GM19025 (cell line): ENCODE results near the gene ALOX5AP.
A peak's percentile ranks its signal among the peaks of the same experiment; 100 is the strongest.
"Not testable (repeated sequence)": the region's sequence is repeated elsewhere in the genome, so short reads cannot be mapped to it uniquely, and the experiment has no call there.

Experiments used
- ATAC-seq: cut with Tn5 transposase; IDR thresholded peaks from one replicate; pipeline ENCODE4 v1.9.1; 2021; ENCODE audit warnings: mild to moderate bottlenecking, low read depth, moderate library complexity; ENCODE audit not compliant: unreplicated experiment

Gene ALOX5AP

GRCh38 chr13:30735872-30736175 is 481 bp downstream of the ALOX5AP start:
- ATAC-seq, result no peak

GRCh38 chr13:30736461-30737320 is 1.3 kb downstream of the ALOX5AP start:
- no peak for ATAC-seq

GRCh38 chr13:30737511-30738337 is 2.4 kb downstream of the ALOX5AP start:
- no peak for ATAC-seq

- ATAC-seq, result no peak
Measured at GRCh38 chr13:30738526-30739236, 3.3 kb downstream of the ALOX5AP start.

- ATAC-seq, result no peak
Measured at GRCh38 chr13:30739237-30739528, 3.8 kb downstream of the ALOX5AP start.

- peak; percentile 19 for ATAC-seq
Measured at GRCh38 chr13:30739761-30740642, 4.7 kb downstream of the ALOX5AP start.

GRCh38 chr13:30742901-30743300 is 7.6 kb downstream of the ALOX5AP start:
- no peak for ATAC-seq

GRCh38 chr13:30743319-30744055 is 8.1 kb downstream of the ALOX5AP start:
- ATAC-seq, result no peak

GRCh38 chr13:30744056-30744680 is 8.8 kb downstream of the ALOX5AP start:
- ATAC-seq, result peak; percentile 95

- no peak for ATAC-seq
Measured at GRCh38 chr13:30744681-30745077, 9.3 kb downstream of the ALOX5AP start.

GRCh38 chr13:30745906-30746686 is 10.8 kb downstream of the ALOX5AP start:
- ATAC-seq, result no peak

- ATAC-seq, result no peak
Measured at GRCh38 chr13:30746791-30747190, 11.4 kb downstream of the ALOX5AP start.

- ATAC-seq, result not testable (repeated sequence)
Measured at GRCh38 chr13:30747845-30748244, 12.5 kb downstream of the ALOX5AP start.

GRCh38 chr13:30748717-30749116 is 13.4 kb downstream of the ALOX5AP start:
- no peak for ATAC-seq

- ATAC-seq, result no peak
Measured at GRCh38 chr13:30750036-30750435, 14.7 kb downstream of the ALOX5AP start.

GRCh38 chr13:30751183-30751933 is 16.0 kb downstream of the ALOX5AP start:
- ATAC-seq, result no peak

- ATAC-seq, result no peak
Measured at GRCh38 chr13:30752201-30752797, 17.0 kb downstream of the ALOX5AP start.
